ENCODE results near the gene STAT5A. TPM values are rescaled to one million over a fixed set of nuclear protein-coding genes. Genes with fewer than 3 reads are reported as not detected.
"Not testable (repeated sequence)": the region's sequence is repeated elsewhere in the genome, so short reads cannot be mapped to it uniquely, and the experiment has no call there.

STAT5A gene
- total RNA-seq, 1 experiment from 2014 or later: 6.4 TPM

GRCh38 chr17:42299361-42299760, 11.1 kb downstream of the STAT5A start:
- not testable (repeated sequence) for H2AFZ ChIP-seq (ENCODE audit: low read length); H2BK20ac ChIP-seq (ENCODE audit: low read depth, low read length, poor library complexity, severe bottlenecking)

GRCh38 chr17:42299913-42300312, 11.6 kb downstream of the STAT5A start:
- H3K9me3 ChIP-seq (ENCODE audit: control insufficient read depth, low read depth, low read length); H3K36me3 Mint-ChIP-seq (ENCODE audit: insufficient read depth in 1 of 3, low read depth in 3 of 3); H3K9ac ChIP-seq (ENCODE audit: extremely low read depth, insufficient read length, low read length); H3K4me1 Mint-ChIP-seq; H2BK5ac ChIP-seq (ENCODE audit: insufficient read length, low read length); H3T11ph ChIP-seq (ENCODE audit: low read length); H3K4me1 ChIP-seq (ENCODE audit: insufficient read depth, low read length); H3K79me1 ChIP-seq (ENCODE audit: insufficient read depth, low read depth, low read length, poor library complexity, severe bottlenecking); H3K9me3 Mint-ChIP-seq; H4K5ac ChIP-seq (ENCODE audit: insufficient read length, low read depth, low read length); H3K27ac ChIP-seq (ENCODE audit: insufficient read length, low read depth, low read length); H3K4me2 ChIP-seq (ENCODE audit: insufficient read depth, insufficient read length, low read length); H3K27me3 Mint-ChIP-seq (ENCODE audit: low read depth); H2BK15ac ChIP-seq (ENCODE audit: low read depth, low read length); H2AFZ ChIP-seq (ENCODE audit: low read length); H3K27me3 ChIP-seq (ENCODE audit: insufficient read depth, low read length); DNase-seq; H3K14ac ChIP-seq (ENCODE audit: insufficient read depth, low read length); H3K4ac ChIP-seq (ENCODE audit: low read depth, low read length); H3K23ac ChIP-seq (ENCODE audit: insufficient read length, low read depth, low read length); H3K56ac ChIP-seq (ENCODE audit: insufficient read length, low read depth, low read length); H3K27ac Mint-ChIP-seq; H2AK5ac ChIP-seq (ENCODE audit: insufficient read length, low read length); H3K4me3 Mint-ChIP-seq; H3K79me2 ChIP-seq (ENCODE audit: insufficient read depth, low read length); H4K91ac ChIP-seq (ENCODE audit: insufficient read length, low read depth, low read length); H2BK12ac ChIP-seq (ENCODE audit: insufficient read length, low read depth, low read length); H3K18ac ChIP-seq (ENCODE audit: insufficient read length, low read depth, low read length); H2BK120ac ChIP-seq (ENCODE audit: low read depth, low read length, poor library complexity, severe bottlenecking); H3K23me2 ChIP-seq (ENCODE audit: insufficient read length, low read depth, low read length, poor library complexity, severe bottlenecking); H4K8ac ChIP-seq (replicated peaks; ENCODE audit: insufficient read length, low read depth, low read length); H4K20me1 ChIP-seq (ENCODE audit: control insufficient read depth, insufficient read depth, insufficient read length); H2BK20ac ChIP-seq (ENCODE audit: low read depth, low read length, poor library complexity, severe bottlenecking): not testable (repeated sequence)
- no CpG with 5 or more reads among the region's 17 CpGs for WGBS (ENCODE audit: extremely low coverage, insufficient read length, low lambda C conversion rate)

More at GRCh38 chr17:42299361-42299760, 11.1 kb downstream of the STAT5A start:
- not testable (repeated sequence) for H3K27ac ChIP-seq (ENCODE audit: insufficient read length, low read depth, low read length); H3K9ac ChIP-seq (ENCODE audit: extremely low read depth, insufficient read length, low read length); H2BK12ac ChIP-seq (ENCODE audit: insufficient read length, low read depth, low read length); H3K14ac ChIP-seq (ENCODE audit: insufficient read depth, low read length); H2AK5ac ChIP-seq (ENCODE audit: insufficient read length, low read length); H3K9me3 ChIP-seq (ENCODE audit: control insufficient read depth, low read depth, low read length); H3K4me1 Mint-ChIP-seq; H3K79me2 ChIP-seq (ENCODE audit: insufficient read depth, low read length); H3K4ac ChIP-seq (ENCODE audit: low read depth, low read length); H3K27ac Mint-ChIP-seq; H3K4me2 ChIP-seq (ENCODE audit: insufficient read depth, insufficient read length, low read length); H2BK5ac ChIP-seq (ENCODE audit: insufficient read length, low read length); DNase-seq; H3K79me1 ChIP-seq (ENCODE audit: insufficient read depth, low read depth, low read length, poor library complexity, severe bottlenecking); H4K8ac ChIP-seq (replicated peaks; ENCODE audit: insufficient read length, low read depth, low read length); H4K5ac ChIP-seq (ENCODE audit: insufficient read length, low read depth, low read length); H3K4me1 ChIP-seq (ENCODE audit: insufficient read depth, low read length); H3K9me3 Mint-ChIP-seq; H3K27me3 Mint-ChIP-seq (ENCODE audit: low read depth); H3T11ph ChIP-seq (ENCODE audit: low read length); H3K56ac ChIP-seq (ENCODE audit: insufficient read length, low read depth, low read length); H3K36me3 Mint-ChIP-seq (ENCODE audit: insufficient read depth in 1 of 3, low read depth in 3 of 3); H2BK15ac ChIP-seq (ENCODE audit: low read depth, low read length); H4K91ac ChIP-seq (ENCODE audit: insufficient read length, low read depth, low read length); H2BK120ac ChIP-seq (ENCODE audit: low read depth, low read length, poor library complexity, severe bottlenecking); H3K18ac ChIP-seq (ENCODE audit: insufficient read length, low read depth, low read length); H3K23ac ChIP-seq (ENCODE audit: insufficient read length, low read depth, low read length); H4K20me1 ChIP-seq (ENCODE audit: control insufficient read depth, insufficient read depth, insufficient read length); H3K23me2 ChIP-seq (ENCODE audit: insufficient read length, low read depth, low read length, poor library complexity, severe bottlenecking); H3K27me3 ChIP-seq (ENCODE audit: insufficient read depth, low read length); H3K4me3 Mint-ChIP-seq
- no CpG with 5 or more reads among the region's 10 CpGs for WGBS (ENCODE audit: extremely low coverage, insufficient read length, low lambda C conversion rate)
